Thymus (tissue), 11 donors: ENCODE measurements around the gene TGFBR2. TPM values are rescaled to one million over a fixed set of nuclear protein-coding genes. Genes with fewer than 3 reads are reported as not detected.

ENCODE experiments used
- DNase-seq, 9 donors: peaks; one replicate each; pipeline ENCODE4 v3.0.0-alpha.2; 2013; ENCODE audit warnings: low spot score in 9 of 9, low read depth in 6 of 9, missing footprints in 1 of 9
- H3K27ac ChIP-seq, 2 donors: one replicate each; pipeline ENCODE4 v1.5.1; 2013; ENCODE audit warnings: control low read depth in 1 of 2, low read depth in 1 of 2, low read length in 1 of 2, mild to moderate bottlenecking in 1 of 2, moderate library complexity in 1 of 2
- H3K27me3 ChIP-seq, 2 donors: one replicate each; pipeline ENCODE4 v1.5.1; 2013; ENCODE audit warnings: low read length in 1 of 2; ENCODE audit not compliant: control insufficient read depth in 2 of 2, insufficient read depth in 1 of 2
- H3K36me3 ChIP-seq, 2 donors: one replicate each; pipeline ENCODE4 v1.5.1; 2013; ENCODE audit warnings: low read length in 1 of 2, mild to moderate bottlenecking in 1 of 2, moderate library complexity in 1 of 2; ENCODE audit not compliant: control insufficient read depth in 2 of 2, insufficient read depth in 2 of 2
- H3K4me1 ChIP-seq, 2 donors: one replicate each; pipeline ENCODE4 v1.5.1; 2013; ENCODE audit warnings: low read length in 2 of 2; ENCODE audit not compliant: control insufficient read depth in 2 of 2, insufficient read depth in 2 of 2
- H3K4me3 ChIP-seq, 2 donors: one replicate each; pipeline ENCODE4 v1.5.1; 2013; ENCODE audit warnings: low read length in 2 of 2, control low read depth in 1 of 2, mild to moderate bottlenecking in 1 of 2
- H3K9me3 ChIP-seq, 2 donors: one replicate each; pipeline ENCODE4 v1.5.1; 2013; ENCODE audit warnings: low read length in 1 of 2, mild to moderate bottlenecking in 1 of 2; ENCODE audit not compliant: control insufficient read depth in 2 of 2, insufficient read depth in 1 of 2
- WGBS: extraction: QIAGEN DNeasy Blood & Tissue Kit; methylation state at CpG from one replicate; pipeline ENCODE4 v1.1.7; 2013; 5-methylcytosine and 5-hydroxymethylcytosine counted together
- polyA plus RNA-seq: library from polyadenylated mRNA; stranded (reverse); fragments of 200-250 nt; gene quantifications from one replicate; pipeline ENCODE4 v1.2.3, GENCODE V29; 2013
- total RNA-seq: library from RNA; stranded (reverse); fragments of 120-200 nt; gene quantifications from one replicate; pipeline ENCODE4 v1.2.4, GENCODE V29; 2013
- donor health status: healthy.

The TGFBR2 gene
- total and polyA plus RNA-seq, 2 donors: 41.0 to 51.3 TPM

GRCh38 chr3:30578986-30579579 lies 27.3 kb upstream of the TGFBR2 start:
- no peak overlapping the region for H3K27ac ChIP-seq
- no peaks in the 10 kb centered on the region for H3K9me3 ChIP-seq
- H3K27me3 ChIP-seq: no peaks in the 10 kb centered on the region
- H3K36me3 ChIP-seq: no peaks in the 10 kb centered on the region
- DNase-seq: no peak
- 99% methylated on average over 4 of the region's 4 CpGs for WGBS
- no peaks in the 10 kb centered on the region for H3K4me1 ChIP-seq
- H3K4me3 ChIP-seq: no peak overlapping the region

DNA sequence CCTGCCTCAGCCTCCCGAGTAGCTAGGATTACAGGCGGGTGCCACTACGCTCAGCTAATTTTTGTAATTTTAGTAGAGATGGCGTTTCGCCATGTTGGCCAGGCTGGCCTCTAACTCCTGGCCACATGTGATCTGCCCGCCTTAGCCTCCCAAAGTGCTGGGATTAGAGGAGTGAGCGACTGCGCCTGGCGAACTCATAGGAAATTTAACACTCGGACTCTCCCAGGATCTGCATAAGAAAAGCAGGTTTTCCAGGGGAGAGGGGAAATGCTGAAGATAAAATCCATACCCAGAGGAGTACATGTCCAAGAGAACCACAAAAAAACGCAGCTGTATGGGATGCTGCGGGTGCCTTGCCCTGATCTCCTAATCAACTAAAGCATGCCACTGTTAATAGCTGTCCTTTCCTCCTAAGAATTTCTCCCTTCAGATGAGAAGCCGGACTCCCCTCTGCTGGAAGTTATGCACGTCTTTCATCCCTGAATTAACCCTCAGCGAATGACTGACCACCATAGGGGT lies 25.3 kb upstream of the TGFBR2 start:
- H3K36me3 ChIP-seq: no peaks in the 10 kb centered on the region
- no peaks in the 10 kb centered on the region for H3K4me1 ChIP-seq
- no peak overlapping the region for H3K4me3 ChIP-seq
- H3K9me3 ChIP-seq: no peaks in the 10 kb centered on the region
- whole genome bisulfite sequencing: 98% methylated on average over 15 of the region's 15 CpGs
- DNase-seq: no peak
- no peak overlapping the region for H3K27ac ChIP-seq
- H3K27me3 ChIP-seq: no peaks in the 10 kb centered on the region

GRCh38 chr3:30581982-30582381 lies 24.4 kb upstream of the TGFBR2 start:
- Histone ChIP-seq H3K27me3 (no peaks in the 10 kb centered on the region), H3K36me3 (no peaks in the 10 kb centered on the region), H3K27ac (no peak overlapping the region), H3K4me3 (no peak overlapping the region), H3K4me1 (no peaks in the 10 kb centered on the region), H3K9me3 (no peaks in the 10 kb centered on the region)
- 97% methylated on average over 2 of the region's 2 CpGs for WGBS
- DNase-seq: no peak

DNA sequence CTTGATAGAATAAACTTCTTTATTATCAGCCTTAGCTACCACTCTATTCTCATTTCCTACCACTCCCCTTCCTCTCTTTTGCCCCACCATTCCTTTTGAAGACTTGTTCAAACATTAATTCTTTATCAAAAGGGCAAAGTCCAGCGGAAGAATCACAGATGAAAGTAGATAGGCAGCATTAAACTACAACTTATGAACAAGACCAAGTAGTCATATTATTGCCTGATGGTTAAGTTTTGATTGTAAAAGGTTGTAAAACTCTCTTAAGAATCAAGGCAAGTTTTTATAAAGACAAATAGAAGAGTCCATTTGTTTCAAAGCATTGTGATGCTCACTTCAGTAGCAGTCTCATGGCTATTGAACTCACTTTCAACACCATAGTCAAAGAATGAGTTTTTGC lies 22.4 kb upstream of the TGFBR2 start:
- no peaks in the 10 kb centered on the region for H3K9me3 ChIP-seq
- H3K4me3 ChIP-seq: no peak overlapping the region
- DNase-seq: no peak
- no peaks in the 10 kb centered on the region for H3K36me3 ChIP-seq
- WGBS: 99% methylated on average over 1 of the region's 1 CpG
- no peaks in the 10 kb centered on the region for H3K4me1 ChIP-seq
- no peaks in the 10 kb centered on the region for H3K27me3 ChIP-seq
- no peak overlapping the region for H3K27ac ChIP-seq

- Histone ChIP-seq H3K27me3 (no peaks in the 10 kb centered on the region), H3K36me3 (no peaks in the 10 kb centered on the region), H3K9me3 (no peaks in the 10 kb centered on the region), H3K27ac (no peak overlapping the region), H3K4me3 (no peak overlapping the region), H3K4me1 (no peaks in the 10 kb centered on the region)
- 99% methylated on average over 4 of the region's 4 CpGs for WGBS
- DNase-seq: no peak
Observed at GRCh38 chr3:30585654-30586053, 20.7 kb upstream of the TGFBR2 start.

DNA sequence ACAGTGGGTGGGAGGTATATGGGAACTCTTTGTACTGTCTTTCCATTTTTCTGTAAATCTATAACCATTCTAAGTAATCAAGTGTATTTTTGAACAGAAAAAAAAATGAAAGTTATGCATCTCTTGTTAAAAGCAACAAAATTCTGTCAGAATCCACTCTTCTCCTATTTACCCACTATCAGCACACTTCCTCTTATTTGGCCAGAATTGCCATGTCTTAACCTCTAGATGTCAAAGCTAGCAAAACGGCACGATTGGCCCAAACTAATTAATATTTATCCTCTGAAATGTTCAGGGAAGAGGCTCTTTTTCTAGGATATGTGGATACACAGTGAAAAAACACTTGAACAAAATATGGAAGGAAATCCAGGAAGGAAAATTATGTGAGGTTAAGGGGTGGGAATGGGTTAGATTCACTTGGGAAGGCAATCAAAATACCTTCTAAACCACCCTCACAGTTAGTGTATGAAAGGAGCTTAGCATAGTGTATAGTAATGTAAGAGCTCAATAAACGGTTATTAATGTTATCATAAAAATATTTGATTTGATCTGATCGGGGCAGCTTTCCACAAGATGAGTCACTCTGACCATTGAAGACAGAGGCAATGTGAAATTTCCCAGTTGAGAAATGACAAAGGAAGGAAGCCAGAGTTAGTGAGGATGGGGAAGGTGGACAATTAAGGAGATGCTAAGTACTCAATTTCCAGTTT lies 20.1 kb upstream of the TGFBR2 start:
- H3K9me3 ChIP-seq: no peaks in the 10 kb centered on the region
- 96% methylated on average over 4 of the region's 4 CpGs for WGBS
- H3K27me3 ChIP-seq: no peaks in the 10 kb centered on the region
- H3K4me3 ChIP-seq: no peak overlapping the region
- no peaks in the 10 kb centered on the region for H3K4me1 ChIP-seq
- no peaks in the 10 kb centered on the region for H3K36me3 ChIP-seq
- no peak for DNase-seq
- H3K27ac ChIP-seq: no peak overlapping the region

GRCh38 chr3:30586806-30587486 lies 19.5 kb upstream of the TGFBR2 start:
- Histone ChIP-seq H3K36me3 (no peaks in the 10 kb centered on the region), H3K9me3 (no peaks in the 10 kb centered on the region), H3K27me3 (no peaks in the 10 kb centered on the region), H3K27ac (no peak overlapping the region), H3K4me3 (no peak overlapping the region), H3K4me1 (no peaks in the 10 kb centered on the region)
- 98% methylated on average over 4 of the region's 4 CpGs for WGBS
- no peak for DNase-seq

- H3K4me1 ChIP-seq: no peaks in the 10 kb centered on the region
- H3K27me3 ChIP-seq: no peaks in the 10 kb centered on the region
- no peak overlapping the region for H3K4me3 ChIP-seq
- no peak overlapping the region for H3K27ac ChIP-seq
- WGBS: 97% methylated on average over 2 of the region's 2 CpGs
- H3K36me3 ChIP-seq: no peaks in the 10 kb centered on the region
- no peaks in the 10 kb centered on the region for H3K9me3 ChIP-seq
- no peak for DNase-seq
Observed at GRCh38 chr3:30587904-30588303, 18.5 kb upstream of the TGFBR2 start.

GRCh38 chr3:30596152-30596551 lies 10.2 kb upstream of the TGFBR2 start:
- 96% methylated on average over 4 of the region's 4 CpGs for WGBS
- H3K9me3 ChIP-seq: no peaks in the 10 kb centered on the region

More at GRCh38 chr3:30596152-30596551, 10.2 kb upstream of the TGFBR2 start:
- Histone ChIP-seq H3K27ac (no peak overlapping the region), H3K27me3 (no peaks in the 10 kb centered on the region), H3K36me3 (no peaks in the 10 kb centered on the region), H3K4me1 (peaks cover 8 to 10% of the 10 kb centered on the region in 2 donors), H3K4me3 (no peak overlapping the region)
- DNase-seq: no peak
